Endothelial cell of umbilical vein (primary cell): ENCODE data around the gene AMZ2. TPM values are rescaled to one million over a fixed set of nuclear protein-coding genes. Genes with fewer than 3 reads are reported as not detected.
A peak's percentile ranks its signal among the peaks of the same experiment; 100 is the strongest.

Source experiments
- BruUV-seq: library from RNA; stranded (reverse); fragments of 400-500 nt; replicated peaks from 2 replicates; lab custom pipeline; 2021; lab: Mats Ljungman, UMichigan
- CTCF ChIA-PET: fragments of 300-600, 350-600 bp; sonication (Branson Sonifier 250); formaldehyde crosslinking; loops from one replicate; lab custom pipeline; 2021; ENCODE audit warnings: antibody characterized with exemption, inconsistent platforms; lab: Charles Lee
- POLR2A ChIA-PET: fragments of 300-600, 350-600 bp; sonication (Branson Sonifier 250); formaldehyde crosslinking; loops from one replicate; lab custom pipeline; 2021; ENCODE audit warnings: antibody characterized with exemption, inconsistent platforms; lab: Charles Lee
- DNase-seq: peaks from one replicate; pipeline ENCODE4 v3.0.0-alpha.2; 2011; ENCODE audit warnings: low read depth, low spot score
- FAIRE-seq: peaks from 2 replicates; lab custom pipeline; 2011; peaks lifted over from hg19 to GRCh38; lab: Jason Lieb, UNC
- H2AFZ ChIP-seq: 2 replicates; pipeline ENCODE4 v1.6.0; 2012; ENCODE audit warnings: low read depth, low read length, control low read depth, inconsistent platforms
- H3K27ac ChIP-seq: 2 replicates; pipeline ENCODE4 v1.5.1; 2011; ENCODE audit warnings: low read depth, mild to moderate bottlenecking, control low read depth, low read length, moderate library complexity; ENCODE audit not compliant: insufficient read depth
- H3K27me3 ChIP-seq, 2 experiments: 2 replicates each; pipeline versions ENCODE4 v1.6.0 to v1.6.1; 2011; ENCODE audit warnings: low read length in 2 of 2, mixed read lengths in 1 of 2; ENCODE audit not compliant: control insufficient read depth in 2 of 2, insufficient read depth in 2 of 2
- H3K36me3 ChIP-seq, 2 experiments: 2 replicates in 1 of 2; 3 replicates in 1 of 2; pipeline ENCODE4 v1.5.1; 2011; ENCODE audit warnings: low read length in 2 of 2, mild to moderate bottlenecking in 1 of 2, moderate library complexity in 1 of 2; ENCODE audit not compliant: control insufficient read depth in 2 of 2, insufficient read depth in 2 of 2; ENCODE audit errors: extremely low read depth in 1 of 2
- H3K4me1 ChIP-seq: 3 replicates; pipeline ENCODE4 v1.5.1; 2011; ENCODE audit warnings: mild to moderate bottlenecking, low read length; ENCODE audit not compliant: control insufficient read depth, insufficient read depth; ENCODE audit errors: extremely low read depth
- H3K4me2 ChIP-seq: 2 replicates; pipeline ENCODE4 v1.6.1; 2011; ENCODE audit warnings: low read length, control low read depth, mixed read lengths; ENCODE audit not compliant: insufficient read depth
- H3K4me3 ChIP-seq, 3 experiments: fragments of 200-600 bp in 1 of 3; sonication (generic), shearing (Covaris generic) in 1 of 3; replicated peaks in 1 of 3; 2 replicates each; pipeline ENCODE4 v1.5.1; 2011 to 2016; ENCODE audit warnings: control low read depth in 3 of 3, low read length in 3 of 3, mild to moderate bottlenecking in 2 of 3, inconsistent platforms in 1 of 3, low read depth in 1 of 3, moderate library complexity in 1 of 3; ENCODE audit not compliant: insufficient read depth in 1 of 3
- H3K79me2 ChIP-seq: 2 replicates; pipeline ENCODE4 v1.6.0; 2012; ENCODE audit warnings: low read length, inconsistent platforms; ENCODE audit not compliant: control insufficient read depth, insufficient read depth
- H3K9ac ChIP-seq: replicated peaks from 2 replicates; pipeline ENCODE3; 2011; ENCODE audit warnings: low read length, control low read depth; ENCODE audit not compliant: insufficient read depth; ENCODE audit errors: extremely low read depth
- H3K9me1 ChIP-seq: replicated peaks from 3 replicates; pipeline ENCODE4 v1.6.0; 2011; ENCODE audit warnings: mild to moderate bottlenecking, low read length; ENCODE audit not compliant: control insufficient read depth, insufficient read depth; ENCODE audit errors: extremely low read depth
- H3K9me3 ChIP-seq: replicated peaks from 2 replicates; pipeline ENCODE4 v1.5.1; 2012; ENCODE audit warnings: low read length, inconsistent platforms; ENCODE audit not compliant: control insufficient read depth, insufficient read depth
- H4K20me1 ChIP-seq: replicated peaks from 2 replicates; pipeline ENCODE3; 2011; ENCODE audit warnings: mild to moderate bottlenecking, low read length; ENCODE audit not compliant: control insufficient read depth, insufficient read depth; ENCODE audit errors: extremely low read depth
- CTCF ChIP-seq, 2 donors: IDR thresholded peaks; 1 replicate in 1 of 2; 2 replicates in 1 of 2; pipeline ENCODE4 v1.5.1; 2011; ENCODE audit warnings: low read length in 2 of 2, mild to moderate bottlenecking in 2 of 2, moderate library complexity in 2 of 2, control low read depth in 1 of 2, inconsistent platforms in 1 of 2, low read depth in 1 of 2; ENCODE audit not compliant: insufficient read depth in 1 of 2; ENCODE audit errors: extremely low read depth in 1 of 2
- EZH2 ChIP-seq: IDR thresholded peaks from 2 replicates; pipeline ENCODE4 v1.6.1; 2012; ENCODE audit warnings: borderline replicate concordance, low read depth, mild to moderate bottlenecking, moderate library complexity, low read length, inconsistent platforms; ENCODE audit not compliant: severe bottlenecking
- FOS ChIP-seq: IDR thresholded peaks from 2 replicates; pipeline ENCODE4 v1.6.1; 2011; ENCODE audit warnings: mild to moderate bottlenecking, low read length, moderate library complexity, borderline replicate concordance; ENCODE audit not compliant: insufficient read depth
- GATA2 ChIP-seq: IDR thresholded peaks from 2 replicates; pipeline ENCODE4 v1.7.0; 2011; ENCODE audit warnings: low read depth, mild to moderate bottlenecking, moderate library complexity, mixed read lengths, low read length; ENCODE audit not compliant: insufficient read length, insufficient read depth
- JUN ChIP-seq: IDR thresholded peaks from 2 replicates; pipeline ENCODE4 v1.6.1; 2011; ENCODE audit warnings: borderline replicate concordance, low read depth; ENCODE audit not compliant: insufficient read length, insufficient read depth
- MAX ChIP-seq: IDR thresholded peaks from 2 replicates; pipeline ENCODE4 v1.6.1; 2011; ENCODE audit not compliant: insufficient read depth, insufficient read length
- MYC ChIP-seq: IDR thresholded peaks from one replicate; pipeline ENCODE4 v1.6.1; 2011; ENCODE audit warnings: mild to moderate bottlenecking, low read depth, low read length
- POLR2A ChIP-seq: IDR thresholded peaks from 2 replicates; pipeline ENCODE4 v1.6.1; 2012; ENCODE audit warnings: low read depth, mild to moderate bottlenecking, control low read depth, low read length
- POLR2AphosphoS5 ChIP-seq: IDR thresholded peaks from 2 replicates; pipeline ENCODE4 v1.6.1; 2012; ENCODE audit warnings: low read depth, mild to moderate bottlenecking, control low read depth, low read length, moderate library complexity; ENCODE audit not compliant: insufficient read depth
- dilution Hi-C: fragments of 300-500 bp; cut with MboI; formaldehyde crosslinking; loops from one replicate; pipeline ENCODE4 v1.15.0; 2019; ENCODE audit warnings: low sequenced_read_pairs; ENCODE audit not compliant: extremely low pct_ligation_motif_present
- intact Hi-C: fragments of 100-400 bp; cut with micrococcal nuclease; formaldehyde crosslinking; loops from one replicate; pipeline ENCODE4 v1.10.0; 2022
- polyA plus RNA-seq, 4 experiments: library from polyadenylated mRNA; depleted of rRNA in 3 of 4; stranded (reverse) in 3 of 4; unstranded in 1 of 4; fragments of >200 nt; gene quantifications; 2 replicates each; pipeline versions ENCODE4 v1.2.1 to v1.2.3, GENCODE V29; 2011 to 2012; ENCODE audit warnings: missing spikeins in 1 of 4
- total RNA-seq: library from RNA; stranded (reverse); gene quantifications from 2 replicates; pipeline ENCODE4 v1.2.3, GENCODE V29; 2021

The AMZ2 gene
- total and polyA plus RNA-seq, 2 donors (not counting 3 experiments of a cell fraction or from before 2014, with no cell fraction given) = 46.7 to 57.3 TPM

- intact Hi-C loops = loop anchor here (5.0 kb wide), 1 partner anchor 208 kb away; the partner anchor contains the start of gene WIPI1
- CTCF ChIA-PET = interaction anchor here (1.4 to 2.5 kb wide), 5 partner anchors 48 to 209 kb away, joined by 4 to 12 read pairs (median 7); partner anchors contain the start of gene WIPI1
- BruUV-seq = TSS peak; percentile 46
Measured at GRCh38 chr17:68248891-68249290, 1.0 kb downstream of the AMZ2 start.

GRCh38 chr17:68249354-68249765, 1.5 kb downstream of the AMZ2 start:
- Histone ChIP-seq H3K27me3 (no peaks in the 10 kb centered on the region), H3K36me3 (peaks cover 0 to 2% of the 10 kb centered on the region in 2 experiments), H4K20me1 (no peaks in the 10 kb centered on the region), H3K9me3 (no peaks in the 10 kb centered on the region), H3K9ac (no peak overlapping the region), H3K4me1 (peaks cover 8% of the 10 kb centered on the region), H3K79me2 (no peaks in the 10 kb centered on the region), H3K27ac (no peak overlapping the region), H3K9me1 (no peaks in the 10 kb centered on the region), H2AFZ (no peak overlapping the region), H3K4me2 (no peak overlapping the region), H3K4me3 (no peak overlapping the region)
- TF ChIP-seq EZH2 (no peak), POLR2A (no peak), MYC (no peak), CTCF (IDR thresholded peaks at IDR 0.05; ENCODE audit: extremely low read depth in 1 of 2, insufficient read depth in 1 of 2, low read depth in 1 of 2, low read length in 2 of 2) (no peak), JUN (no peak), MAX (no peak), GATA2 (no peak), POLR2AphosphoS5 (no peak), FOS (no peak)
- BruUV-seq = no TSS peak
- ChIA-PET POLR2A (no interaction called here), CTCF (interaction anchor here (1.9 kb wide), 1 partner anchor 78 kb away, joined by 5 read pairs; no protein-coding TSS in a partner anchor)
- no peak for DNase-seq
- dilution Hi-C loops = no loop called here
- intact Hi-C loops = loop anchor here (5.0 kb wide), 1 partner anchor 208 kb away; the partner anchor contains the start of gene WIPI1
- FAIRE-seq = no peak

More at GRCh38 chr17:68248891-68249290, 1.0 kb downstream of the AMZ2 start:
- POLR2A ChIA-PET = no interaction called here
- no peaks in the 10 kb centered on the region for H3K27me3 ChIP-seq
- peak; percentile 65 for FAIRE-seq
- peak overlapping the region; percentile 9 for H3K9ac ChIP-seq
- H3K36me3 ChIP-seq = peaks cover 0 to 2% of the 10 kb centered on the region in 2 experiments
- no peaks in the 10 kb centered on the region for H3K79me2 ChIP-seq
- H4K20me1 ChIP-seq = no peaks in the 10 kb centered on the region
- no peak overlapping the region for H2AFZ ChIP-seq
- peak overlapping the region; percentile 70 for H3K4me2 ChIP-seq
- dilution Hi-C loops = no loop called here
- peaks cover 8% of the 10 kb centered on the region for H3K4me1 ChIP-seq
- H3K27ac ChIP-seq = no peak overlapping the region
- DNase-seq = no peak
- H3K9me1 ChIP-seq = no peaks in the 10 kb centered on the region
- no peak for TF ChIP-seq FOS
- no peak for TF ChIP-seq MYC
- no peaks in the 10 kb centered on the region for H3K9me3 ChIP-seq
- no peak overlapping the region for H3K4me3 ChIP-seq
